ENCODE data around the gene HACE1.
"Not testable (repeated sequence)": the region's sequence is repeated elsewhere in the genome, so short reads cannot be mapped to it uniquely, and the experiment has no call there.

HACE1 gene

DNA sequence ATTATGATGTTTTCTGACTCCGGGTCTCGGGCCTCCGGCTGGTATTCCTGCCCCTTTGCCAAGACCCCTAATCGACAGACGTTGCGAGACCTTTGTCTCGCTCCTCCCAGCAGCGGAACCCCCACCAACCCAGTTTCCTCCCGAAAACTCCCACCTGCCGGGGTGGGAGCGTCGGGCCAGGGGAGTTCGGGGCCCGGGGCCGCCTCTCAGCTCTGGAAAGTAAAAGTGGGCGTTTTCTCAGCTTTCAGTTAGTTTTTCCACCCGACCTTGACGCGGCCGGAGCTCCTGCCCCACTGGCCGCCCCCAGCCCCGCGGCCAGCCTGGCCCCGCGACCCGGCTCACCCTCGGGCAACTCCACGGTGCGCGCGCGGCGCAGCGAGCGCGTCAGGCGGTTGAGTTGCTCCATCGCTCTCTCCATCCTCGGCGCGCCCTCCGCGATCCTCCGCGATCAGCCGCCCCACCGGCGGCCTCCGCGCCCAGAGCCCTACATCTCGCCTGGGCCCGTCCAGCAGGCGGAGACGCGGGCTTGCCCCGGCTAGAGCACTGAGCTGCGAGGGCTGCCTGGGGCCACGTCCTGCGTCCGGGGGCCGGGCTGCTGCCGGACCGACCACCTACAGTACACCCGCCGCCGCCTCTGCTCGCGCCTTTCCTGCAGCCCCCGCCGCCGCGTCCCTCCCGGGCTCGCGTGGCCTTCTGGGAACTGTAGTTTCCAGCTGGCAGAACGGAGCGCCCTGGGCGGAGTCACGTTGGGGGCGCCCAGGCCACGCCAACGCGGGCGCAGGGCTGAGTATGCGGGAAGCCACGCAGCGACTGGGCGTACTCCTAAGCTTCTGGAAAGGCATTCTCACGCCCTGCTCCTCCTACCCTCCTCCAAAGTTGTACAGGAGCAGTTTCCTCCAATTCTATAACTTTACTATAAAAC is at the start of gene HACE1:
HACE1 (minus strand) TSS at position 695 of the 922 bp plus-strand sequence; CDS start at position 418, 277 bp downstream.
- FAIRE-seq: no peak

DNA sequence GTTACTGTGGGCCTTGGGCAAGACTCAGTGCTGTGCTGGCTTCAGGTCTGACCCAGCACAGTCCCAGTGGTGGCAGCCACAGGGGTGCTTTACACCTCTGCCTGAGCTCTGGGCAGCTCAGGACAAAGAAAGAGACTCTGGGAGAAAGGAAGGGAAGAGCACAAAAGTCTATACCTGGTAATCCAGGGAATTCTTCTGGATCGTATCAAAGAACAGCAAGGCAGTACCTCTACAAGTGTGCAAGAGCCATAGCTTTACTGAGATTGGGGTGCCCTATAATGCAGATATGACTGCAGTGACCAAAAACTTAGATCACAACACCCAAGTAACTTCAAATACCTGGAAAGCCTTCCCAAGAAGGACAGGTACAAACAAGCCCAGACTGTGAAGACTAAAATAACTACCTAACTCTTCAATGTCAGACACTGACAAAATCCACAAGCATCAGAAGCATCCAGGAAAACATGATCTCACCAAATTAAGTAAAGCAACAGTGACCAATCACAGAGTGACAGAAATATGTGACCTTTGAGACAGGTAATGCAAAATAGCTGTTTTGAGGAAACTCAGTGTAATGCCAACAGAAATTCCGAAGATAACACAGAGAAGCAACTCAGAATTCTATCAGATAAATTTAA is 49.3 kb upstream of the HACE1 start:
- FAIRE-seq: no peak

DNA sequence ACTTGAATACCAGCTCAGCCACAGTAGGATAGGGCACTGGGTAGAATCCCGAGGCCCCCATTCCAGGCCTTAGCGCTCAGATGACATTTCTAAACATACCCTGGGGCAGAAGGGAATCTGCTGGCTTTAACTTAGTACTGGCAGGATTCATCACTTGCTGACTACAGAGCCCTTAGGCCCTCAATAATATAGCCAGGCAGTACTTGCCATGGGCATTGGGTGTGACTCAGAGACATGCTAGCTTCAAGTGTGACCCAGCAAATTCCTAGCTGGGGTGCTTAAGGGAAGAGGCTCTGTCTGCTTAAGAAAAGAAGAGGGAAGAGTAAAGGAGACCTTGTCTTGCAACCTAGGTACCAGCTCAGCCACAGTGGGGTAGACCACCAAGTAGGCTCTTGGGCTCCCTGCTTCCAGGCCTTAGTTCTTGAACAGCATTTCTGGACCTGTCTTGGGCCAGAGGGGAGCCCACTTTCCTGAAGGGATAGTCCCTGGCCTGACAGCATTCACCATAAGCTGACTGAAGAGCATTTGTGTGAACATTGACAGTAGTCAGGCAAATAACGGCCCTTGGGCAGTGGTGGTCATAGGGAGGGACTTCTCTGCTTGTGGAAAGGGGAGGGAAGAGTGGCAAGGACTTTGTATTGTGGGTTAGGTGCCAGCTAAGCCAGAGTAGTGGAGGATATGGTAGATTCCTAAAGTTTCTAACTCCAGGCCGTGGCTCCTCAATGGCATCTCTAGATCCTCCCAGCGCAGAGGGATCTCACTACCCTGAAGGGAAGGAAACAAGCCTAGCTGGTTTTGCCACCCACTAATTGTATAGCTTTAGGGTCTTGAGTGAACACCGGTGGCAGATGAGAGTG is 48.5 kb upstream of the HACE1 start:
- FAIRE-seq: no peak

DNA sequence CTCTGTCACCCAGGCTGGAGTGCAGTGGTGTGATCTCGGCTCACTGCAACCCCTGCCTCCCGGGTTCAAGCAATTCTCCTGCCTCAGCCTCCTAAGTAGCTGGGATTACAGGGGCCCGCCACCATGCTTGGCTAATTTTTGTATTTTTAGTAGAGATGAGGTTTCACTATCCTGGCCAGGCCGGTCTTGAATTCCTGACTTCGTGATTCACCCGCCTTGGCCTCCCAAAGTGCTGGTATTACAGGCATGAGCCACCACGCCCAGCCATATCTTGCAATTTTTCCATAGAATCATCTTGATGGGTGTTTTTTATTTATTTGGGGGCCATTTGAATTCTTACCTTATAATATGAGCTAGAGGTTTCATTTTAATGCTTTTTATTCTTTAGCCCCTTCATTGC is 39.2 kb upstream of the HACE1 start:
- FAIRE-seq: not testable (repeated sequence)

DNA sequence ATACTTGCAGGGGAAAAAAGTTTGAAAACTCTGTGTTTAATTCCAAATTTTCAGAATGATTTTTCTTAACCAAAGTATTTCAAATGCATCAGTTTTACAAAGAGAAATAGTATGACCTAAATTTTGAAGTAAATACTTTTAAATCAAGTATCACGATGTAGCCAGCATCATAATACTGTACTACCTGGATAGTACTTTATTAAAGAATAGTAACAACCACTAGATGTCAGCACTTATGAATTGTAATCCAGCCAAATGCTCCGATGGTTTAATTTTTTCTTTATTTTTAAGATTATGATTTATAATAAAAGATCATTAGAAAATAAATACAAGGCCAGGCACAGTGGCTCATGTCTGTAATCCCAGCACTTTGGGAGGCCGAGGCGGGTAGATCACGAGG is 37.2 kb upstream of the HACE1 start:
- no peak for FAIRE-seq

- no peak for FAIRE-seq
Observed at GRCh38 chr6:104888066-104888465, 28.3 kb upstream of the HACE1 start.

- no peak for FAIRE-seq
Observed at GRCh38 chr6:104887350-104887749, 27.6 kb upstream of the HACE1 start.

DNA sequence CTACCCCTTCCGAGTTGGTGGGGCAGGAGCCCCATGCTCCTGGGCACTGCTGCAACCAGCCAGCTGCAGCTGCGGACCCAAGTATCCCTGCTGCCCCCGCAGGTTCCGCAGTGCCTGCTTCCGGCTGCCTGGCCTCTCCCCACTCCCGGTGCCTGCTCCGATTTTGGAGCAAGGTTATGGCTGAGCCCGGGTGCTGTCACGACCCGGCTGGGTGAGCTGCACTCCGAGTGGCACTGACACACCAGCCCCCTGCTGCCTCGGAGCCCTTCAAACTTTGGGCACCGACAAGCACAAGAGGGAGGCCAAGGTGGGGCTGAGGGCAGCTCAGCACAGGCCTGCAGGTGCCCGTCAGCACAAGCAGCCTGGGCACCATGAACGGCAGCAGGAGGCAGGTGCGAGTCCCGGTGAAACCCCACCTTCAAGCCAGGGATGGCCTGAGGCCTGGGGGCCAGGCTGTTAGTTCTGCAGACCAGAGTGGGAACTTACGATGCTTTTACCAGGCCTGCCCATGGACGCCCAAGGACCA is 25.9 kb upstream of the HACE1 start:
- FAIRE-seq: no peak

DNA sequence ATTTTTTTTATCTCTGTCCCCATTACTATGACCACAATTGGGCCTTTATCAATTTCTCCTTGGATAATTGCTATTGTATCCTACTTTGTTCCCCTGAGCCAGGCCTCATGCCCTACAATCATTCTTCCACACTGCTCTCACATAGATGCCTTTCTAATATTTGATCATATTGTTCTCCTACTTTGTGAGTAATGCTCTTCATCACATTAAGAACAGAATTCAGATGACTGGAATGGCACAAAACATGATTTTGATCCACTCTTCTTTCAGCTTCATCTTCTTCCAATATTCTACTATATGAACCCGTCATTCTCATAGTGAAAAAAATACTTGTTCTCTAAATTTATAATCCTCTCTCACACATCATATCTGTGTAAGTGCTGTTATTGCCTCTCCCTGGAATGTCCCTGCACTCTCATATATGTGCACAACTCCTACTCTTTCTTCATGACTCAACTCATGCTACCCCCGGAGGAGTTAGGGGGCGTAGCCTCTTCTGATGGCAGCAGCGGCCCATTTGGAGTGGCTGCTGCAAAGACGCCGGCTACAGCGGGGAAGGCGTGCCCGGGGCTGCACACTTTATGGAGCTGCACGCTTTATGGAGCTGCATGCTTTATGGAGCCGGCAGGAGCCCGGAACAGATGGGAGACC is 25.3 kb upstream of the HACE1 start:
- FAIRE-seq: no peak

GRCh38 chr6:104881964-104882668 is 22.4 kb upstream of the HACE1 start:
- no peak for FAIRE-seq

- no peak for FAIRE-seq
Observed at GRCh38 chr6:104862456-104862855, 2.7 kb upstream of the HACE1 start.

- no peak for FAIRE-seq
Observed at GRCh38 chr6:104860221-104860620, 502 bp upstream of the HACE1 start.

DNA sequence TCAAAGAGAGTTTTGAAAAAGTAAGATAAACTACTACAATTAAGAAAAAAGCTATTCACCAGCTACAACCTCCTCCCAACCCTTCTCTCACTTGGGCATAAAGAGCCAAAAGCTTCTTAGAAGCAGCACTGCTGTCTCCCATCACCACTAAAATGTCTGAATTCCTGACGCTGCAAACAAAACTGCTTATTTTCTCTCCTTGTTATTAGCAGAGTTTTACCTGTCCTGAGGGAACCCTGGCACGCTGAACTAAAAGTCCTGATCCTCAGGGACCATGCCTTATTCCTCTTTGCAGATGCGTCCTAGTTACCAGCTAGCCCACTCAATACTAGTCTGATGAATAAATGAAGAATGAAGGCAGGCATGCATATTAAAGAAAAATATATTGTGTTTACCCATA is 1.1 kb downstream of the HACE1 start:
- no peak for FAIRE-seq

DNA sequence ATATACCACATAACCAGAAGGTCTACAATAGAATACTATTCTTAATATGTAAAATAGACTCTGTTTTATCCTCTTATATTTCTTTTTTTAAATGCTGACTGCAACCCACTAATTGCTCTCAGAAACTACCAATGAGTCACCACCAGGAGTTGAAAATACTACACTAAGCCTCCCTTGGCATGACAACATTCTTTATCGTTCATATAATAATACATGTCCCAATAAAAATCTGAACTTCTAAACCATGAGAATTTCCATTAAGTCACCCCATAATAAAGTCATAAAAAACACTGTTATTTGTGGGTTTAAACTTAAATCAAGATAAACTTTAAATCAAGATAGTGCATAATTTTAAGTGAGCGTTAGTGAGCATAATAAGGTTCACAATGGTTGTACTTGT is 4.2 kb downstream of the HACE1 start:
- no peak for FAIRE-seq

GRCh38 chr6:104847721-104848120 is 12.0 kb downstream of the HACE1 start:
- FAIRE-seq: not testable (repeated sequence)

DNA sequence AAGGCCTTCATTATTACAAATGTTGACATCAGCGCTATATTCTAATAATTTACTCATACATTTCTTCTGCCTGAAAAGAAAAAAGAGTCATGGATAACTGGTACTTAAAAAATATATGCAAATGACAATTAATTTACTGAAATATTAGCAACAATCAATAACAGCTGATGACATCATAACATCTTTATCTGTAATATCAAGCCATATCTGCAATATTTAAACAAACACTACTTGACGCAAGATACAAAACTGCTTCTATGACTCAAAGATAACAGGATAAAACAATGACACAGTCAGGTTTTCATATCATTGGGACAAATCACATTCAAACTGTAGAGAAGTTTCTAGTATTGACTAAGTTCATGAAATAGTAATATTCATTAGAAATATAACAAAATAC is 16.5 kb downstream of the HACE1 start:
- no peak for FAIRE-seq

- FAIRE-seq: no peak
Observed at GRCh38 chr6:104837158-104837557, 22.6 kb downstream of the HACE1 start.

- not testable (repeated sequence) for FAIRE-seq
Observed at GRCh38 chr6:104836479-104837020, 23.2 kb downstream of the HACE1 start.

DNA sequence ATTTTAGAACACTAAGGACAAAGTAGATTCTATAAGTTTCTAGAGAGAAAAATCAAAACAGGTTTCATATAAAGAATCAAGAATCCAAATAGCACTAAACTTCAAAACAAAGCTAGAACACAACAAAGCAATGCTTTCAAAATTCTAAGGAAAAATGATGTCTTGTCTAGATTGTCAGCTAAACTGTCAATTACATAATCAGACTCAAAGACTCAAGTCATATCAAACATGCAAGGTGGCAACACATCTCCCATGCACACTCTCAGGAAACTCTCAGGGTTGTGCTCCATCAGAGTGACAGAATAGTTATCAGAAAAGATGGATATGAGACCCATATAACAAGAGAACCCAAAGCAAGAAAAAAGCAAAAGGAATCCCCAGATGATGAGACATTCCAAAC is 23.9 kb downstream of the HACE1 start:
- FAIRE-seq: no peak

DNA sequence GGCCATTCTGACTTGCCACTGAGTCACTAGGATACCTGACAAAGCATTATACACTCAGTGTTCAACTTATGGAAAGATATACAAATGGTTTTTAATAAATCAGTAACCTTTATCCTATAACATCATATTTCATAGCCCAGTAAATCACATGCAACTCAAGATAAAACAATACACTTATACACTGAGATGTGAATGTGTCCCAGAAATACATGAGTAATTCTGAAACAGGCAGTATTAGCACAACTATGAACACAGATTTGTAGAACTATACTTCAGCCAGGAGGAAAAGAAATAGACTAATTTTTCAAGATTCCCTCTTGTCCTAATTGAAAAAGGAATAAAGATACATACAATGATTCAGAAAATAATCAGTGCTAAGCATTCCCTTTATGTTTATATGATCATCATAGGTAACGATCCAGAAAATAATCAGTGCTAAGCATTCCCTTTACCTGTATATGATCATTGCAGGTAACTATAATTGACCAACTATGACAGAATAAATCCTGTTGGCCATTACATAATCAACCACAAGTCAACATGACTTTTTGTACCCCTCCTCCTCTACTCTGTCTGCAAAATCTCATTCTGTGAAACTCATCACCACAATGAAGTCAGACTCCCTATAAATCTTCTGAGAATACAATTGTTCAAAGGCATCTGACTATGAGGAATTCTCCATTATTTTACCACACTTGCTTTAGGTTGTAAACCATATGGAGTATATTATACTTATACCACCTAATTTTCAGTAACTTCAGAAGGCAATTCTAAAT is 30.3 kb downstream of the HACE1 start:
- FAIRE-seq: no peak

- FAIRE-seq: no peak
Observed at GRCh38 chr6:104828478-104828877, 31.2 kb downstream of the HACE1 start.

All from endometrium (tissue), 2 donors.